ENCODE data around the gene GALNTL6.
"Not testable (repeated sequence)": the region's sequence is repeated elsewhere in the genome, so short reads cannot be mapped to it uniquely, and the experiment has no call there.

Gene GALNTL6

GRCh38 chr4:172686021-172686420 lies 872.8 kb downstream of the GALNTL6 start:
- DNase-seq, result no peak

DNA sequence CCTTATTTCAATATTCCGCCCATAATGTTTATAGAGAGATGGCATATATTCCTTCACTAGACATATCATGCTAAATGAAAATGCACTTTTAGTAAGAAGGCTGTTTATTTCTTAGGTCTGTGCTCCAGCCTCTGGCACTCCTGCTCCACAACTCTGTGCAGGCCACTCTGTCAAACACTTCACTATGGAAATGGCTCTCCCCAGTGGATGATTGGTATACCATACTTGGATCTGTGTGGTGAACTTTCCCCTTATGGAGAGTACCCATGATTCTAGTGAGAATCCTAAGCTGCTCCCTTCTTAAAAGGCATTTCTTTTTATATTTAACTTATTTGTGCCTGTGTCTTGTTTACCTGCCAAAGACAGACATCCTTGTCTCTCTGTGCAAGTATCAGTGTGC lies 875.3 kb downstream of the GALNTL6 start:
- DNase-seq, result no peak

GRCh38 chr4:172691552-172691951 lies 878.3 kb downstream of the GALNTL6 start:
- no peak for DNase-seq

- DNase-seq, result no peak
These were observed 879.5 kb downstream of the GALNTL6 start for GRCh38 chr4:172692701-172693100.

- DNase-seq, result no peak
These were observed 885.1 kb downstream of the GALNTL6 start for GRCh38 chr4:172698256-172698655.

DNA sequence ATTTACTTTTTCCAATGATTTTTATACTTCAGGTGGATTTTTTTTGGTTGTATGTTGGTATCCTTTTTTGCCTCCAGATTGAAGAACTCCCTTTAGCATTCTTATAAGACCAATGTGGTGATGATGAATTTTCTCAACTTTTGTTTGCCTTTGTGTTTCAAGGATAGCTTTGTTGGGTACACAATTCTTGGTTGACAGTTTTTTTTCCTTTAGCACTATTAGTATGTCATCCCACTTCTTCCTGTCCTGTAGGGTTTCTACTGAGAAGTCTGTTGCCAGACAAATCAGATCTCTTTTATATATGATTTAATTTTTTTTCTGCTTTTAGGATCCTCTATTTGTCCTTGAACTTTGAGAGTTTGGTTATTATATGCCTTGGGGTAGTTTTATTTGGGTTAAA lies 892.4 kb downstream of the GALNTL6 start:
- DNase-seq, result no peak

- no peak for DNase-seq
These were observed 892.8 kb downstream of the GALNTL6 start for GRCh38 chr4:172706000-172706399.

GRCh38 chr4:172707622-172708021 lies 894.4 kb downstream of the GALNTL6 start:
- DNase-seq, result no peak

DNA sequence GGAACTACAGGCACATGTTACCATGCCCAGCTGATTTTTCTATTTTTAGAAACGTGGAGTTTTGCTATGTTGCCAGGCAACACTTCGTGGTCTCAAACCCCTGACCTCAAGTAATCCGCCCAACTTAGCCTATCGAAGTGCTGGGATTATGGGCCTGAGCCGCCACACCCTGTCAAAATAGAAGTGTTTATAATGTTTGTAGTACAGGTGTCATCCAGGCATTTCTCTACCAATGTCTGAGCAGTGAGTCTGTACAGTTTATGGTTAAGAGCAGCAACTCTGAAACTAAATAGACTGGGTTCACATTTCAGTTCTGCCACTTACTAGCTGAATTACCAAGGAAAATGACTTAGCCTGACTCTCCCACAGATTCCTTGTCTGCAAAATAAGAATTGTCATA lies 895.0 kb downstream of the GALNTL6 start:
- no peak for DNase-seq

GRCh38 chr4:172709376-172709775 lies 896.2 kb downstream of the GALNTL6 start:
- no peak for DNase-seq

DNA sequence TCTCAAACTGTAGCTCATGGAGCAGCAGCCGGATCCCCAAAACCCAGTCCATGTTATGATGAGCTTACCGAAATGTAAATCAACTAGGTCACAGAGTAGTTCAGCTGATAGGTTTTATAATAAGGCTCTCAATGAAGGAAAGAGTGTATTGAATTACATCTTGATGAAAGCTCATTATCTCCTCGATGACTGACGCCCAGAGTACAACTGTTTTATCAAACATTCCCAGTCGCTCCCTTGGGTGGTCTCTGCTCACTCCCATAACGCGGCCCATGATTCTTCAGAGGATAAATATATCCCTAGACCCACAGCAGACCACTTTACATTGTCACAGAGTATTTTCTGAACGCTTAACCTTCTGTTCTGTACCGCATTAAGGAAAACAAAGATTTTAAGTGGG lies 903.1 kb downstream of the GALNTL6 start:
- DNase-seq, result no peak

DNA sequence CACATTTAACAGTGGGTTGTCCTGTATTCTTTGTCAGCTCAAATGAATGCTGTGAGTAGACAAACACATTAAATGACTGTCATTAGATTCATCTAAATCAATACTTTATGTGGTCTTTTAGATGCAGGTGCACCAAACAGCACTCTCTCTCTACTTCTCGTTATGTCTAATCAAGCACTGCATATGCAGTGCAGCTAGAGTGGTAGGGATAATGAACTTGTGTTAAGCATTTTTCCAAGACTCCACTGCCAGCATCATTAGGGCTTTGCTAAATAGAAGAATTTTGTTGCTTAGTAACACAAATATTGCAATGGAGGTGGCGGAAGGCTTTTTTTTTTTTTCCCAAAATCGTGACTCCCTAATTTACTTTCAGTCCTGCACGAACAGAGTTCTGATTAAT lies 908.5 kb downstream of the GALNTL6 start:
- DNase-seq, result no peak

DNA sequence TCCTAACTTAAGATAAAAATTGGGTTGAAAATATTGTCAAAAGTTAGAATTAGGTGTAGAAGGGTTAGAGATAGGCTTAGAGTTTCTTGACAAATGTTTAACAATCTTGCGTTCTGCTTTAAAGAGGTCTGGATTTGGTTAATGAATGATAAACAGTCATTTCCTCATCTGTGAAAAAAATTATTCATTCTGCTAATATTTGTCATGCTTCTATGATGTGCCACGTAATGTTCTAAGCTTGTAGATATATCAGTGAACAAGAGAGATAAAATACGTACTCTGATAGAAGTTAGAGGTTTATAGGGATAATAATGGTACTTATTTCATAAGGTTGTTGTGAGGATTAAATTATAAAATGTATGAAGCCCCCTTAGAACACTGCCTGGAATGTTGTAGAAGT lies 912.4 kb downstream of the GALNTL6 start:
- DNase-seq, result no peak

DNA sequence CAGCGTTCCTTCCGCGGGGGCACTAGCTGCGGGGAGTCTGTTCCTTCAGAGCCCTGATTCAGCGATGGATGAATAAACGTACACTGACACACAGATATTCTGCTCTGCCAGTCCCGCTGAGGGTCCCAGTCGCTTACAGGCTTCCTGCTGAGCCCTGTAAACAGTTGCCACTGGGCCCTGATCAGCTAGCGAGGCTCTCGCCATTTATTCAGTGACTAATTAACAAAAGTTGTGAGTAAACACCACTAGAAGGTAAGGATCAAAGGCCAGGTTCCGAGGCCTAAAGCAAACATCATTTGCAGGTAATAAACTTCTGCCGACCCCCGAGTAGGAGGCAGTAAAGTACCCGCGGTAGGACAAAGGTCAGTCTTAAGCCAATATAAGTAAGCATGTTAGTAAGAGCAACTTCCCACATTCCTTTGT lies 912.8 kb downstream of the GALNTL6 start:
- no peak for DNase-seq

DNA sequence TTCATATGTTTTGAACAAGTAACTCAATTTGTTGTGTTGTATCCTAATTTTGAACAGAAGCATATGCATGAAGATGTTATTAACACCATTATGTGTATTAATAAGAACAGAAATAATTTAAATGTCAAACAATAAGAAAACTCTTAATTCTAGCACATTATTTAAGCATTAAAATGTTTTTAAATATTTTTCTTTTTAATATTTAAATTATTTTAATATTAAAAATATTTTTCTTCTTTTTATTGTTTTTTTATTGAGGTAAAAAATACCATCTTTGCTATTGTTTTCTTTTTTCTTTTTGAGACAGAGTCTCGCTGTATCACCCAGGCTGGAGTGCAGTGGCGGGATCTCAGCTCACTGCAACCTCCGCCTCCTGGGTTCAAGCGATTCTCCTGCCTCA lies 914.4 kb downstream of the GALNTL6 start:
- no peak for DNase-seq

GRCh38 chr4:172733645-172734044 lies 920.4 kb downstream of the GALNTL6 start:
- DNase-seq, result not testable (repeated sequence)

DNA sequence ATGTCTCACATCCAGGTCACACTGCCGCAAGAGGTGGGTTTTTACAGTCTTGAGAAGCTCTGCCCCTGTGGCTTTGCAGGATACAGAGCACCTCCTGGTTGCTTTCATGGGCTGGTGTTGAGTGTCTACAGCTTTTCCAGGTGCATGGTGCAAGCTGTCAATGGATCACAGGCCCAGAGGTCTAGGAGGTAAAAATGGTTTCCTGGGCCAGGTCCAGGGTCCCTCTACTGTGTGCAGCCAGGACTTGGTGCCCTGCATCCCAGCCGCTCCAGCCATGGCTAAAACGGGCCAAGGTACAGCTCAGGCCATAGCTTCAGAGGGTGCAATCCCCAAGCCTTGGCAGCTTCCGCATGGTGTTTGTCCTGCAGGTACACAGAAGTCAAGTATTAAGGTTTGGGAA lies 921.4 kb downstream of the GALNTL6 start:
- DNase-seq, result no peak

GRCh38 chr4:172736046-172736445 lies 922.8 kb downstream of the GALNTL6 start:
- DNase-seq, result no peak

DNA sequence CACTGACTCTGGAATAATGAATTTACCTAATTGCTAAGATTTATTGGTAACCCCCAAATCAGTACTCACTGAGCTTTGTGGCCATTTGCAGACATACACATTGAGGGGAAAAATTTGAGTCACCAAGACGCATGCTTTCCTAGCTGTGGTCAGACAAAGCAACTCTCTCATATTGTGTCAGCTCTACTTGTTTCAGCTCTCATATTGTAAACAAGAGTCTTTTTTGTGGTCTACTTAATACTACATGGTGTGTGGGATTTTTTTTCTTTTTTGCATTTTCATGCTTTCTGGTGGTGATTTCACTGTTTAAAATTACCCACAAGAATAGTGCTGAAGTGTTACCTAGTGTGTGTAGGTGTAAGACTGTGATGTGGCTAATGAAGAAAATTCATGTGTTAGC lies 927.2 kb downstream of the GALNTL6 start:
- DNase-seq, result no peak

- DNase-seq, result no peak
These were observed 937.7 kb downstream of the GALNTL6 start for GRCh38 chr4:172750910-172751309.

DNA sequence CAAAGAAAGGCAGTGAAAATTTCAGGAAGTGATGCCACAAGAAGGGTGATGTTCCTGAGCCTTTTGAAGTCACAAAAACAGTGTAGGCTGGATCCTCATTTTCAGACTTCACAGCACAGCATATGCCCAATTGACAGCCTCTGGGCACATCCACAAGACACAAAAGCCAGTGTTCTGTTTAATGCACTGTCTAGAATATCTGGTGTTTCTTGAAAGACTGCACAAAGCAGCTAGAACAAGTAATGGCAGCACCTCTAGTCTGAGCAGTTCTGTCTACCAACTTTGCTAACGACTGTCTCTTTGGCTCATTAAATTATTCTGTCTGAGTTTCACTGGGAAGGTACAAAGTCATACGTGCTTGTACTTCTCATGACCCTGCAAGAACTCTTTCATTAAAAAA lies 938.3 kb downstream of the GALNTL6 start:
- DNase-seq, result no peak

DNA sequence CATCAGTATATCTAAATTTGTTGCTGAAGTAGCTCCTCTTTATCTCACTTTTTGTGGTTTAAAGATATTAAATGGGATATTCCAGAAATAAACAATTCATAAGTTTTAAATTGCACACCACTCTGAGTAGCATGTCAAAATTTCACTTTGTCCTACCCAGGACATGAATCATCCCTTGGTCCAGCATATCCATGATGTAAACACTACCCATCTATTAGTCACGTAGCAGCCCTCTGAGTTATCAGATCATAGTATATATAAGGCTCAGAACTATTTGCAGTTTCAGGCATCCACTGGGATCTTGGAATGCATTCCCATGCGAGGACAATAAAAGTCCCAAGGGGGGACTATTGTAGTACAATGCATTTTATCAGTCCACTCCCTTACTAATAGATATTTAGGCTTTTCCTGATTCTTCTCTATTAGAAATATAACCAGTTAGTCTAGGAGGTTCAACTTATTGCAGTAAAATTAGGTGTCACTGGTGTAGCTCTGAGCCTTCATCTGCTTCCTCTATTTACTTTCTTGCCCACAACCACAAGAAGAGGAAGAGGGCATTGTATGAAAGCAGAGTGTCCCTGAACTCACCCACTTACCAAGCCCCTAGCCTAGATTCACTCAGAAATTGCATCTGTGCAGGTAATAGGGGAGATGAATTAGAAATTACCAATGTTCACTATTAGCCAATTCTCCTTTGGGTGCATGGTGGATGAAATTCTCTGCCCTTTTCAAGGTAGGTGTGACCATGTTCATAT lies 945.6 kb downstream of the GALNTL6 start:
- no peak for DNase-seq

GRCh38 chr4:172760512-172760911 lies 947.3 kb downstream of the GALNTL6 start:
- no peak for DNase-seq

DNA sequence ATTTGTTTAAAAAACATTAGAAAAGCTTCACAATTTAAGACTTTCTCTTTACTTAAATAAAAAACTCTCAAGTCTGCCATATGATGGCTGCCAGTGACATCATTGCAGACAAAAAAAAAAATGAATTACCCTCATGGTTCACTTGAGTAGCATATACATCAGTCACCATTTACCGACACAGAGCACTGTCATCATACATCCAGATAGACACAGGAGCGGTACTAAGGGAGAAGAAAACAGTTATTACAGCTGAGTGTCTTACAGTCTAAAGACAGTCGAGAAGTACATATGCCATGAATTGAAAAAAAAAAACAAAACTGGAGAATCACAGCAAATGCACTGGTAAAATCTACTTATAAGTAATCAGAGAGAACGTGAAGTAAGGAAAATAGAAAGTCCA lies 949.7 kb downstream of the GALNTL6 start:
- DNase-seq, result no peak

- no peak for DNase-seq
These were observed 957.6 kb downstream of the GALNTL6 start for GRCh38 chr4:172770787-172771186.
